ENCODE data around the gene PRR20C.
"Not testable (repeated sequence)": the region's sequence is repeated elsewhere in the genome, so short reads cannot be mapped to it uniquely, and the experiment has no call there.

PRR20C gene

DNA sequence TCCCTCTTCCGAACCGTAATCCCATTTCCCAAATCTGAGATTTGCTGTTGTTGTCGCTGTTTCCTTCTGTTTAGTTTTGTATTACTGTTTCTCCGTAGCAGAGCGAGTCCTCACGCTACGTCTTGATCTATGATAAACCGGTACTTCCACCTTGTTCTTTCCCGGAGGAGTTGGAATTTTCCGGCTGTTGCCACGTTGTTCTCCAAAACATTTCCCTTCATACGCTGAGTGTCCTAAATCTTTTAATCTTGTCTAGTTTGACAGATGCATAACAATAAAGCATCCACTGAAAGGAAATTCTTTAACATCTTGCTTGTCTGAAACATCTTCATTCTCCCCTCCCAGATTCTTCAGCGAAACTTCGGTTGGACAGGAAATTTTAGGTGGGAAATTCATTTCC lies 5.8 kb upstream of the PRR20C start:
- H3K27me3 ChIP-seq (ENCODE audit: insufficient read depth, insufficient read length); H3K36me3 ChIP-seq (ENCODE audit: insufficient read depth, insufficient read length, low read length); H3K9me3 ChIP-seq (ENCODE audit: insufficient read depth, low read length); H3K4me3 ChIP-seq (ENCODE audit: insufficient read length, low read depth); DNase-seq (ENCODE audit: low read depth, low spot score); H3K4me1 ChIP-seq (ENCODE audit: insufficient read depth, insufficient read length); H3K9ac ChIP-seq (ENCODE audit: insufficient read length, low read depth): not testable (repeated sequence)

DNA sequence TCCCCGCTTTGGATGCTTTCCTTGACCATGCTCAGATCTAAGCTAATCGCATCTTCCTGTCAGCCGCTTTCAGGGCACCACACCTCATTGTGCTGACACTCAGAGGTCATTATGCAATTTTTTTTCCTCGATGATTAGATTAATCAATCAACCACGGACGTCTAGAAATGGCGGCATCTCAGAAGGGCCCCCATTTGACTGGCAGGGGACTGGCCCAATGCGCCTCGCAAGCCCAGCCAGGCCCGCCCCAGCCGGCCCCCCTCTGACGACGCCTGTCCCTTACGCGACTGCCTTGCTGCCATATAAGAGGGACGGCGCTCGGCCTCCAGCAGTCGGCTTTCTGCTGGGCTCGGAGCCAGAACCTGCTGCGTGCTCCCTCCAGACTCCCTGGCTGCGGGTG lies 6.5 kb downstream of the PRR20C start, which contains the start of gene PRR20D:
PRR20D (plus strand) TSS at position 301 of the 400 bp plus-strand sequence. CDS start 387 bp downstream, outside the sequence.
- H3K9me3 ChIP-seq (ENCODE audit: insufficient read depth, low read length); H3K4me3 ChIP-seq (ENCODE audit: insufficient read length, low read depth); H3K4me1 ChIP-seq (ENCODE audit: insufficient read depth, insufficient read length); H3K36me3 ChIP-seq (ENCODE audit: insufficient read depth, insufficient read length, low read length); H3K27me3 ChIP-seq (ENCODE audit: insufficient read depth, insufficient read length); H3K9ac ChIP-seq (ENCODE audit: insufficient read length, low read depth); DNase-seq (ENCODE audit: low read depth, low spot score): not testable (repeated sequence)

- not testable (repeated sequence) for H3K4me3 ChIP-seq (ENCODE audit: insufficient read length, low read depth); H3K36me3 ChIP-seq (ENCODE audit: insufficient read depth, insufficient read length, low read length); H3K27me3 ChIP-seq (ENCODE audit: insufficient read depth, insufficient read length); H3K9me3 ChIP-seq (ENCODE audit: insufficient read depth, low read length); DNase-seq (ENCODE audit: low read depth, low spot score); H3K9ac ChIP-seq (ENCODE audit: insufficient read length, low read depth); H3K4me1 ChIP-seq (ENCODE audit: insufficient read depth, insufficient read length)
These were observed 13.0 kb downstream of the PRR20C start, which contains the start of gene PRR20E for GRCh38 chr13:57166897-57167296. TSS of gene PRR20E (plus strand) at chr13:57167197. CDS start at chr13:57167584, 387 bp downstream.

GRCh38 chr13:57191667-57192066 lies 37.8 kb downstream of the PRR20C start:
- H3K9me3 ChIP-seq (ENCODE audit: insufficient read depth, low read length), result no peaks in the 10 kb centered on the region
- TF ChIP-seq YY1 (IDR thresholded peaks at IDR 0.05; ENCODE audit: insufficient read depth, insufficient read length) (no peak), ZNF274 (IDR thresholded peaks at IDR 0.05; ENCODE audit: low read depth, low read length) (no peak), SUZ12 (IDR thresholded peaks at IDR 0.05; ENCODE audit: extremely low read depth, insufficient read depth, insufficient read length) (no peak)
- no peak for DNase-seq (ENCODE audit: low read depth, low spot score)
- H3K9ac ChIP-seq (ENCODE audit: insufficient read length, low read depth), result no peak overlapping the region
- H3K36me3 ChIP-seq (ENCODE audit: insufficient read depth, insufficient read length, low read length), result no peaks in the 10 kb centered on the region
- H3K27me3 ChIP-seq (ENCODE audit: insufficient read depth, insufficient read length), result no peaks in the 10 kb centered on the region
- no peaks in the 10 kb centered on the region for H3K4me1 ChIP-seq (ENCODE audit: insufficient read depth, insufficient read length)
- no peak overlapping the region for H3K4me3 ChIP-seq (ENCODE audit: insufficient read length, low read depth)

Measured in NT2/D1 (cell line).